ENCODE results near the gene PRPF6. TPM values are rescaled to one million over a fixed set of nuclear protein-coding genes. Genes with fewer than 3 reads are reported as not detected.

Gene PRPF6
- total RNA-seq, 4 donors from 2014 or later: 34.7 to 43.8 (median 40.2) TPM

- ATAC-seq (ENCODE audit: low FRiP score) (no peak), DNase-seq (ENCODE audit: low spot score) (no peak)
- TF ChIP-seq CTCF (IDR thresholded peaks at IDR 0.05): no peak
These were observed 33.1 kb upstream of the PRPF6 start for GRCh38 chr20:63947638-63948456.

- DNase-seq (ENCODE audit: low spot score): no peak
- ATAC-seq (ENCODE audit: low FRiP score): no peak
- no peak for TF ChIP-seq CTCF (IDR thresholded peaks at IDR 0.05)
These were observed 30.1 kb upstream of the PRPF6 start for GRCh38 chr20:63950701-63951397.

GRCh38 chr20:63951398-63952209 lies 29.3 kb upstream of the PRPF6 start:
- ATAC-seq (ENCODE audit: low FRiP score) (no peak), DNase-seq (ENCODE audit: low spot score) (no peak)
- no peak for TF ChIP-seq CTCF (IDR thresholded peaks at IDR 0.05)

GRCh38 chr20:63952210-63952535 lies 28.8 kb upstream of the PRPF6 start:
- DNase-seq (ENCODE audit: low spot score): no peak
- no peak for ATAC-seq (ENCODE audit: low FRiP score)
- no peak for TF ChIP-seq CTCF (IDR thresholded peaks at IDR 0.05)

- ATAC-seq (ENCODE audit: low FRiP score): no peak
- no peak for DNase-seq (ENCODE audit: low spot score)
- no peak for TF ChIP-seq CTCF (IDR thresholded peaks at IDR 0.05)
These were observed 28.2 kb upstream of the PRPF6 start for GRCh38 chr20:63952769-63953168.

- DNase-seq (ENCODE audit: low spot score): no peak
- no peak for ATAC-seq (ENCODE audit: low FRiP score)
- no peak for TF ChIP-seq CTCF (IDR thresholded peaks at IDR 0.05)
These were observed 27.0 kb upstream of the PRPF6 start for GRCh38 chr20:63953764-63954429.
